HL-60 (cell line): Measurements from ENCODE around the gene SRPK2.

Source experiments
- DNase-seq, 2 experiments: peaks; one replicate each; pipeline ENCODE4 v3.0.0-alpha.2; 2010 to 2020; ENCODE audit warnings: low read depth in 1 of 2, low spot score in 1 of 2
- H3K27ac ChIP-seq: fragments of 250-450 bp; sonication (Bioruptor Pico); replicated peaks from 2 replicates; pipeline ENCODE4 v1.5.1; 2020; ENCODE audit warnings: mild to moderate bottlenecking, moderate library complexity
- H3K27me3 ChIP-seq: fragments of 250-450 bp; sonication (Bioruptor Pico); 2 replicates; pipeline ENCODE4 v1.5.1; 2021; ENCODE audit warnings: mild to moderate bottlenecking, moderate library complexity; ENCODE audit not compliant: insufficient read depth, poor library complexity, severe bottlenecking
- H3K4me3 ChIP-seq: replicated peaks from 2 replicates; pipeline ENCODE4 v1.5.1; 2011; ENCODE audit warnings: mild to moderate bottlenecking, control low read depth, low read length; ENCODE audit not compliant: insufficient read depth
- GABPA ChIP-seq: IDR thresholded peaks from 2 replicates; pipeline ENCODE4 v1.6.1; 2012; ENCODE audit warnings: low read depth
- POLR2AphosphoS5 ChIP-seq: IDR thresholded peaks from 2 replicates; pipeline ENCODE4 v1.6.1; 2012; ENCODE audit warnings: low read depth
- SPI1 ChIP-seq: IDR thresholded peaks from 2 replicates; pipeline ENCODE4 v1.6.1; 2012; ENCODE audit warnings: low read depth, mild to moderate bottlenecking, borderline replicate concordance
- TF ChIP-seq, protein P1 (sequence below): IDR thresholded peaks from 2 replicates; pipeline ENCODE4 v1.6.1; 2012; ENCODE audit warnings: low read depth; ENCODE audit not compliant: insufficient replicate concordance
- TF ChIP-seq, protein P2 (sequence below): IDR thresholded peaks from one replicate; pipeline ENCODE4 v1.5.1; 2011; ENCODE audit warnings: low read length, control low read depth, inconsistent platforms; ENCODE audit not compliant: insufficient read depth

Gene SRPK2

DNA sequence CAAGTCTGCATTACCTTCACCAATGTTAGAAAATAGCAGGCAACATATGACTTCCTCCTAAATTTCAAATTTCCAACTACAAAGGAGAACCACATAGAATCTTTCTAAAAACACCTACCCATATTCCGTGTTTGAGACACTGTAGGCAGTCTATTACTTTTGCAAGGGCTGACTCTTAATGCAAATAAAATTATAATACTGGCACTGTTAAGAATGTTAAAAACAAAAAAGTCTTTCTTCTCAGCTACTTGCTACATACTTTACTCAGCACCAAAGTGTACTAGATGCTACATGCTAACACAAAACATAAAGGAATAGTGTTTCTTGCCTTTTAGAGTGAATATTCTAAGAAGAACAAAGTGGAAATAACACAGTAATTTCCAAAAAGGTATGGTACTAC lies 65.4 kb downstream of the SRPK2 start:
- no peak overlapping the region for H3K27ac ChIP-seq
- no peaks in the 10 kb centered on the region for H3K27me3 ChIP-seq
- DNase-seq, result no peak
- H3K4me3 ChIP-seq, result no peak overlapping the region
- TF ChIP-seq SPI1 (no peak), POLR2AphosphoS5 (no peak)

DNA sequence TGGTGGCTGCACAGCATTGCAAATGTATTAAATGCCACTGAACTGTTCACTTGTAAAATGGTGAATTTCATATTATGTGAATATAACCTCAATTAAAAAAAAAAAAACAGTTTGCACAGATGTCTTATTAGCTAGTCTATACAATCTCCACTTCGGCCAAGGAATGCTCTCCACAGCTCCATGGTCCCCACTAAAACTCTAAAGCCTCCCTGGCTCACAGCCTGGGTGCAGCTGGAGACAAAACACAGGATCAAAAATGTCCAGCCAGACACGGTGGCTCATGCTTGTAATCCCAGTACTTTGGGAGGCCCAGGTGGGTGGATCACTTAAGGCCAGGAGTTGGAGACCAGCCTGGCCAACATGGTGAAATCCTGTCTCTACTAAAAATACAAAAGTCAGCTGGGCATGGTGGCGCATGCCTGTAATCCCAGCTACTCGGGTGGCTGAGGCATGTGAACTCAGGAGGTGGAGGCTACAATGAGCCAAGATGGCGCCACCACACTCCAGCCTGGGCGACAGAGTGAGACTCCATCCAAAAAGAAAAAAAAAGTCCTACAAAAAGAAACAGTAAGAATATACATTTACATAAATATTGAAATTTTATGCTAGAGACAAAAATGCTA lies 66.0 kb downstream of the SRPK2 start:
- no peak overlapping the region for H3K27ac ChIP-seq
- H3K4me3 ChIP-seq, result no peak overlapping the region
- TF ChIP-seq, protein P1, sequence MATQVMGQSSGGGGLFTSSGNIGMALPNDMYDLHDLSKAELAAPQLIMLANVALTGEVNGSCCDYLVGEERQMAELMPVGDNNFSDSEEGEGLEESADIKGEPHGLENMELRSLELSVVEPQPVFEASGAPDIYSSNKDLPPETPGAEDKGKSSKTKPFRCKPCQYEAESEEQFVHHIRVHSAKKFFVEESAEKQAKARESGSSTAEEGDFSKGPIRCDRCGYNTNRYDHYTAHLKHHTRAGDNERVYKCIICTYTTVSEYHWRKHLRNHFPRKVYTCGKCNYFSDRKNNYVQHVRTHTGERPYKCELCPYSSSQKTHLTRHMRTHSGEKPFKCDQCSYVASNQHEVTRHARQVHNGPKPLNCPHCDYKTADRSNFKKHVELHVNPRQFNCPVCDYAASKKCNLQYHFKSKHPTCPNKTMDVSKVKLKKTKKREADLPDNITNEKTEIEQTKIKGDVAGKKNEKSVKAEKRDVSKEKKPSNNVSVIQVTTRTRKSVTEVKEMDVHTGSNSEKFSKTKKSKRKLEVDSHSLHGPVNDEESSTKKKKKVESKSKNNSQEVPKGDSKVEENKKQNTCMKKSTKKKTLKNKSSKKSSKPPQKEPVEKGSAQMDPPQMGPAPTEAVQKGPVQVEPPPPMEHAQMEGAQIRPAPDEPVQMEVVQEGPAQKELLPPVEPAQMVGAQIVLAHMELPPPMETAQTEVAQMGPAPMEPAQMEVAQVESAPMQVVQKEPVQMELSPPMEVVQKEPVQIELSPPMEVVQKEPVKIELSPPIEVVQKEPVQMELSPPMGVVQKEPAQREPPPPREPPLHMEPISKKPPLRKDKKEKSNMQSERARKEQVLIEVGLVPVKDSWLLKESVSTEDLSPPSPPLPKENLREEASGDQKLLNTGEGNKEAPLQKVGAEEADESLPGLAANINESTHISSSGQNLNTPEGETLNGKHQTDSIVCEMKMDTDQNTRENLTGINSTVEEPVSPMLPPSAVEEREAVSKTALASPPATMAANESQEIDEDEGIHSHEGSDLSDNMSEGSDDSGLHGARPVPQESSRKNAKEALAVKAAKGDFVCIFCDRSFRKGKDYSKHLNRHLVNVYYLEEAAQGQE, result no peak
- TF ChIP-seq POLR2AphosphoS5, result no peak
- TF ChIP-seq SPI1, result no peak
- no peak for TF ChIP-seq GABPA
- TF ChIP-seq, protein P2, sequence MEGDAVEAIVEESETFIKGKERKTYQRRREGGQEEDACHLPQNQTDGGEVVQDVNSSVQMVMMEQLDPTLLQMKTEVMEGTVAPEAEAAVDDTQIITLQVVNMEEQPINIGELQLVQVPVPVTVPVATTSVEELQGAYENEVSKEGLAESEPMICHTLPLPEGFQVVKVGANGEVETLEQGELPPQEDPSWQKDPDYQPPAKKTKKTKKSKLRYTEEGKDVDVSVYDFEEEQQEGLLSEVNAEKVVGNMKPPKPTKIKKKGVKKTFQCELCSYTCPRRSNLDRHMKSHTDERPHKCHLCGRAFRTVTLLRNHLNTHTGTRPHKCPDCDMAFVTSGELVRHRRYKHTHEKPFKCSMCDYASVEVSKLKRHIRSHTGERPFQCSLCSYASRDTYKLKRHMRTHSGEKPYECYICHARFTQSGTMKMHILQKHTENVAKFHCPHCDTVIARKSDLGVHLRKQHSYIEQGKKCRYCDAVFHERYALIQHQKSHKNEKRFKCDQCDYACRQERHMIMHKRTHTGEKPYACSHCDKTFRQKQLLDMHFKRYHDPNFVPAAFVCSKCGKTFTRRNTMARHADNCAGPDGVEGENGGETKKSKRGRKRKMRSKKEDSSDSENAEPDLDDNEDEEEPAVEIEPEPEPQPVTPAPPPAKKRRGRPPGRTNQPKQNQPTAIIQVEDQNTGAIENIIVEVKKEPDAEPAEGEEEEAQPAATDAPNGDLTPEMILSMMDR, result no peak
- no peak for DNase-seq
- no peaks in the 10 kb centered on the region for H3K27me3 ChIP-seq

GRCh38 chr7:105321754-105322455 lies 66.8 kb downstream of the SRPK2 start:
- H3K27ac ChIP-seq, result no peak overlapping the region
- TF ChIP-seq GABPA, result no peak
- TF ChIP-seq, protein P1, result no peak
- TF ChIP-seq POLR2AphosphoS5, result no peak
- TF ChIP-seq, protein P2, result no peak
- no peak for TF ChIP-seq SPI1
- H3K27me3 ChIP-seq, result no peaks in the 10 kb centered on the region
- H3K4me3 ChIP-seq, result no peak overlapping the region
- no peak for DNase-seq

DNA sequence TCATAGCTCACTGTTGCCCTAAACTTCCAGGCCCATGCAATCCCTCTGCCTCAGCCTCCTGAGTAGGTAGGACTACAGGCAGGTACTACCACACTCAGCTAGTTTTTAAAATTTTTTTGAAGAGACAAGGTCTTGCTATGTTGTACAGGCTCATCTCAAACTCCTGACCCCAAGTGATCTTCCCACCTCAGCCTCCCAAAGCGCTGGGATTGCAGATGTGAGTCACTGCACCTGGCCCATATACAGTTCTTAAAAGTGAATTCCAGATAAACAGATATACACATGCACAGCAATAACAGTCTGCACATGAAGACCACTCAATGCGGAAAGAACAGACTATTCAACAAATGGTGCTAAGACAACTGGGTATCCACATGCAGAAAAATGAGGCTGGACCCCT lies 67.8 kb downstream of the SRPK2 start:
- H3K27ac ChIP-seq, result no peak overlapping the region
- DNase-seq, result no peak
- TF ChIP-seq, protein P1, result no peak
- TF ChIP-seq GABPA (no peak), SPI1 (no peak), POLR2AphosphoS5 (no peak)
- TF ChIP-seq, protein P2, result no peak
- no peak overlapping the region for H3K4me3 ChIP-seq
- H3K27me3 ChIP-seq, result no peaks in the 10 kb centered on the region
